HL-60 (cell line): ENCODE data around the gene POLR3C.

Source experiments
- DNase-seq, 2 experiments: peaks; one replicate each; pipeline ENCODE4 v3.0.0-alpha.2; 2010 to 2020; ENCODE audit warnings: low read depth in 1 of 2, low spot score in 1 of 2
- H3K27ac ChIP-seq: fragments of 250-450 bp; sonication (Bioruptor Pico); replicated peaks from 2 replicates; pipeline ENCODE4 v1.5.1; 2020; ENCODE audit warnings: mild to moderate bottlenecking, moderate library complexity
- H3K27me3 ChIP-seq: fragments of 250-450 bp; sonication (Bioruptor Pico); 2 replicates; pipeline ENCODE4 v1.5.1; 2021; ENCODE audit warnings: mild to moderate bottlenecking, moderate library complexity; ENCODE audit not compliant: insufficient read depth, poor library complexity, severe bottlenecking
- H3K4me3 ChIP-seq: replicated peaks from 2 replicates; pipeline ENCODE4 v1.5.1; 2011; ENCODE audit warnings: mild to moderate bottlenecking, control low read depth, low read length; ENCODE audit not compliant: insufficient read depth
- CTCF ChIP-seq: IDR thresholded peaks from one replicate; pipeline ENCODE4 v1.5.1; 2011; ENCODE audit warnings: low read length, control low read depth, inconsistent platforms; ENCODE audit not compliant: insufficient read depth
- GABPA ChIP-seq: IDR thresholded peaks from 2 replicates; pipeline ENCODE4 v1.6.1; 2012; ENCODE audit warnings: low read depth
- POLR2AphosphoS5 ChIP-seq: IDR thresholded peaks from 2 replicates; pipeline ENCODE4 v1.6.1; 2012; ENCODE audit warnings: low read depth
- SPI1 ChIP-seq: IDR thresholded peaks from 2 replicates; pipeline ENCODE4 v1.6.1; 2012; ENCODE audit warnings: low read depth, mild to moderate bottlenecking, borderline replicate concordance
- TF ChIP-seq, protein P1 (sequence below): IDR thresholded peaks from 2 replicates; pipeline ENCODE4 v1.6.1; 2012; ENCODE audit warnings: low read depth; ENCODE audit not compliant: insufficient replicate concordance

Gene POLR3C

GRCh38 chr1:145846201-145846612 is 22.2 kb downstream of the POLR3C start:
- no peaks in the 10 kb centered on the region for H3K27me3 ChIP-seq
- peak overlapping the region; percentile 63 for H3K4me3 ChIP-seq
- DNase-seq, result peak in 1 of 2 experiments; percentile 39
- no peak overlapping the region for H3K27ac ChIP-seq
- TF ChIP-seq, protein P1, sequence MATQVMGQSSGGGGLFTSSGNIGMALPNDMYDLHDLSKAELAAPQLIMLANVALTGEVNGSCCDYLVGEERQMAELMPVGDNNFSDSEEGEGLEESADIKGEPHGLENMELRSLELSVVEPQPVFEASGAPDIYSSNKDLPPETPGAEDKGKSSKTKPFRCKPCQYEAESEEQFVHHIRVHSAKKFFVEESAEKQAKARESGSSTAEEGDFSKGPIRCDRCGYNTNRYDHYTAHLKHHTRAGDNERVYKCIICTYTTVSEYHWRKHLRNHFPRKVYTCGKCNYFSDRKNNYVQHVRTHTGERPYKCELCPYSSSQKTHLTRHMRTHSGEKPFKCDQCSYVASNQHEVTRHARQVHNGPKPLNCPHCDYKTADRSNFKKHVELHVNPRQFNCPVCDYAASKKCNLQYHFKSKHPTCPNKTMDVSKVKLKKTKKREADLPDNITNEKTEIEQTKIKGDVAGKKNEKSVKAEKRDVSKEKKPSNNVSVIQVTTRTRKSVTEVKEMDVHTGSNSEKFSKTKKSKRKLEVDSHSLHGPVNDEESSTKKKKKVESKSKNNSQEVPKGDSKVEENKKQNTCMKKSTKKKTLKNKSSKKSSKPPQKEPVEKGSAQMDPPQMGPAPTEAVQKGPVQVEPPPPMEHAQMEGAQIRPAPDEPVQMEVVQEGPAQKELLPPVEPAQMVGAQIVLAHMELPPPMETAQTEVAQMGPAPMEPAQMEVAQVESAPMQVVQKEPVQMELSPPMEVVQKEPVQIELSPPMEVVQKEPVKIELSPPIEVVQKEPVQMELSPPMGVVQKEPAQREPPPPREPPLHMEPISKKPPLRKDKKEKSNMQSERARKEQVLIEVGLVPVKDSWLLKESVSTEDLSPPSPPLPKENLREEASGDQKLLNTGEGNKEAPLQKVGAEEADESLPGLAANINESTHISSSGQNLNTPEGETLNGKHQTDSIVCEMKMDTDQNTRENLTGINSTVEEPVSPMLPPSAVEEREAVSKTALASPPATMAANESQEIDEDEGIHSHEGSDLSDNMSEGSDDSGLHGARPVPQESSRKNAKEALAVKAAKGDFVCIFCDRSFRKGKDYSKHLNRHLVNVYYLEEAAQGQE, result no peak
- TF ChIP-seq SPI1, result no peak
- no peak for TF ChIP-seq GABPA
- peak; percentile 84 for TF ChIP-seq CTCF

- Histone ChIP-seq H3K4me3 (no peak overlapping the region), H3K27me3 (no peaks in the 10 kb centered on the region), H3K27ac (no peak overlapping the region)
- no peak for DNase-seq
- TF ChIP-seq, protein P1, result no peak
- TF ChIP-seq GABPA, result no peak
- TF ChIP-seq CTCF, result no peak
- TF ChIP-seq SPI1, result no peak
- TF ChIP-seq POLR2AphosphoS5, result no peak
These were observed 23.8 kb downstream of the POLR3C start for GRCh38 chr1:145847827-145848226.

- TF ChIP-seq SPI1 (no peak), CTCF (no peak), GABPA (no peak), POLR2AphosphoS5 (no peak)
- TF ChIP-seq, protein P1, result no peak
- no peak for DNase-seq
- Histone ChIP-seq H3K27me3 (no peaks in the 10 kb centered on the region), H3K4me3 (no peak overlapping the region), H3K27ac (no peak overlapping the region)
These were observed 25.6 kb downstream of the POLR3C start for GRCh38 chr1:145849356-145850160.
